Panc1 (cell line): Measurements from ENCODE around the gene HSPBP1. TPM values are rescaled to one million over a fixed set of nuclear protein-coding genes. Genes with fewer than 3 reads are reported as not detected.
A peak's percentile ranks its signal among the peaks of the same experiment; 100 is the strongest.

ENCODE experiments used
- ATAC-seq: fragments of 200-7000 bp; cut with Tn5 transposase; 2 replicates; pipeline ENCODE4 v1.9.1; 2020; ENCODE audit warnings: mild to moderate bottlenecking, moderate library complexity
- BruUV-seq: library from RNA; stranded (reverse); fragments of 400-500 nt; replicated peaks from 2 replicates; lab custom pipeline; 2021; lab: Mats Ljungman, UMichigan
- CTCF ChIA-PET: fragments of 300-600 bp; sonication (Branson Sonifier 250); formaldehyde crosslinking; loops from one replicate; lab custom pipeline; 2022; ENCODE audit warnings: antibody characterized with exemption; lab: Charles Lee
- POLR2A ChIA-PET: fragments of 300-600 bp; sonication (Branson Sonifier 250); formaldehyde crosslinking; loops from one replicate; lab custom pipeline; 2022; ENCODE audit warnings: antibody characterized with exemption; lab: Charles Lee
- DNase-seq: peaks from one replicate; pipeline ENCODE4 v3.0.0-alpha.2; 2010; ENCODE audit warnings: low read depth, low spot score
- H3K27ac ChIP-seq: 2 replicates; pipeline ENCODE4 v1.5.1; 2011; ENCODE audit warnings: mild to moderate bottlenecking, low read length, inconsistent platforms
- H3K27me3 ChIP-seq: fragments of 200-500 bp; sonication (Bioruptor generic); 2 replicates; pipeline ENCODE4 v1.6.0; 2014; ENCODE audit warnings: low read length, inconsistent platforms; ENCODE audit not compliant: control insufficient read depth, insufficient read depth
- H3K36me3 ChIP-seq: fragments of 200-500 bp; sonication (Bioruptor generic); 2 replicates; pipeline ENCODE4 v1.5.1; 2014; ENCODE audit warnings: inconsistent platforms, mild to moderate bottlenecking, low read length, moderate library complexity; ENCODE audit not compliant: control insufficient read depth, insufficient read depth
- H3K4me1 ChIP-seq: 2 replicates; pipeline ENCODE4 v1.5.1; 2011; ENCODE audit warnings: inconsistent platforms, mild to moderate bottlenecking, low read length, moderate library complexity; ENCODE audit not compliant: control insufficient read depth, insufficient read depth
- H3K4me3 ChIP-seq, 2 experiments: 2 replicates each; pipeline ENCODE4 v1.5.1; 2011 to 2012; ENCODE audit warnings: low read depth in 2 of 2, low read length in 2 of 2, mild to moderate bottlenecking in 2 of 2, inconsistent platforms in 1 of 2, moderate library complexity in 1 of 2
- H3K9me3 ChIP-seq: fragments of 200-500 bp; sonication (Bioruptor generic); 2 replicates; pipeline ENCODE4 v1.5.1; 2014; ENCODE audit warnings: low read depth, mild to moderate bottlenecking, inconsistent platforms, low read length, moderate library complexity; ENCODE audit not compliant: control insufficient read depth, insufficient read depth
- POLR2AphosphoS5 ChIP-seq: IDR thresholded peaks from 2 replicates; pipeline ENCODE4 v1.6.1; 2012; ENCODE audit warnings: mild to moderate bottlenecking, low read depth, low read length, moderate library complexity
- REST ChIP-seq, 2 experiments: IDR thresholded peaks; 2 replicates each; pipeline ENCODE4 v1.6.1; 2011 to 2012; ENCODE audit warnings: low read depth in 2 of 2, control low read depth in 1 of 2, low read length in 1 of 2, mild to moderate bottlenecking in 1 of 2, moderate library complexity in 1 of 2; ENCODE audit not compliant: insufficient read depth in 1 of 2
- SIN3A ChIP-seq: IDR thresholded peaks from 2 replicates; pipeline ENCODE4 v1.6.1; 2012; ENCODE audit warnings: low read depth, mild to moderate bottlenecking, low read length, moderate library complexity, borderline replicate concordance; ENCODE audit not compliant: insufficient read depth
- TCF7L2 ChIP-seq: IDR thresholded peaks from 2 replicates; pipeline ENCODE4 v1.6.1; 2011; ENCODE audit warnings: mild to moderate bottlenecking, low read depth, low read length, inconsistent platforms
- in situ Hi-C: cut with HindIII; loops from 2 replicates; pipeline ENCODE4 v1.10.0; 2016; ENCODE audit warnings: low sequenced_read_pairs, low pct_unique_long_range_greater_than_20kb
- intact Hi-C: fragments of 100-400 bp; cut with micrococcal nuclease; formaldehyde crosslinking; loops from one replicate; pipeline ENCODE4 v1.10.0; 2022; ENCODE audit not compliant: unreplicated experiment
- total RNA-seq: library from RNA; stranded (reverse); gene quantifications from one replicate; pipeline ENCODE4 v1.2.1, GENCODE V29; 2021; ENCODE audit not compliant: unreplicated experiment
- TF ChIP-seq, protein P1 (sequence below): fragments of 450-650 bp; IDR thresholded peaks from 2 replicates; pipeline ENCODE4 v1.5.1; 2017; ENCODE audit warnings: mild to moderate bottlenecking

HSPBP1 gene
- total RNA-seq, 1 experiment from 2014 or later = 84.2 TPM

DNA sequence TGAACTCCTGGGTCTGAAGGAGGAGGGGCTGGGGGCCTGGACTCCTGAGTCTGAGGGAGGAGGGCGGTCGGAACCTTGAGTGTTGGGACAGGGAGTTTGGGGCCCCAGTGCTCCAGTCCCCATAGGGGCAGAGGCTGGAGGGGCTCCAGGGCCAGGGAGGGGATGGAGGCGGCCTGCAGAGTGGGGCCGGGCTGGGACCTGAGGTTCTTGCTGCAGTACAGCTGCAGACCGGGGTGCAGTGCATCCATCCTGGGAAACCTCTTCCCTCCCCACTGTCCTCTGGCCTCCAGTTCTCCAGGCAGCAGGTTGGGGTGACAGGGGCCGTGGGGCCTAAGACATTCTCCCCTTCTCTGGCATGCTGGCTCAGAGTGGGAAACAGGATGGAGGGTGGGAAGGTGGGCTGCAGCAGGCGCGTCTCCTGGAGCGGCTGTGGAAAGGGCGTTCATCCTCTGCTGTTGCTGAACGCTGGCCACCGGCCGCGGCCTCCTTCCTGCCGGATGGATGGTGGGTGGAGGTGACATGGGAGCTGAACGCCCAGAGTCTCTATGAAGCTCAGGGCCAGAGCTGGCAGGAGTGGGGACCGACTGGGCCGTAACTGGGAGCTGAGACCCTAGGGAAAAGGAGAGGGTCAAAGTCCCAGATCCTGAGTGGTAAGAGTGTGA is 5.5 kb upstream of the HSPBP1 start:
- H3K36me3 ChIP-seq = no peaks in the 10 kb centered on the region
- no peak for TF ChIP-seq SIN3A
- no peak for TF ChIP-seq TCF7L2
- no peak for TF ChIP-seq POLR2AphosphoS5
- TF ChIP-seq, protein P1, sequence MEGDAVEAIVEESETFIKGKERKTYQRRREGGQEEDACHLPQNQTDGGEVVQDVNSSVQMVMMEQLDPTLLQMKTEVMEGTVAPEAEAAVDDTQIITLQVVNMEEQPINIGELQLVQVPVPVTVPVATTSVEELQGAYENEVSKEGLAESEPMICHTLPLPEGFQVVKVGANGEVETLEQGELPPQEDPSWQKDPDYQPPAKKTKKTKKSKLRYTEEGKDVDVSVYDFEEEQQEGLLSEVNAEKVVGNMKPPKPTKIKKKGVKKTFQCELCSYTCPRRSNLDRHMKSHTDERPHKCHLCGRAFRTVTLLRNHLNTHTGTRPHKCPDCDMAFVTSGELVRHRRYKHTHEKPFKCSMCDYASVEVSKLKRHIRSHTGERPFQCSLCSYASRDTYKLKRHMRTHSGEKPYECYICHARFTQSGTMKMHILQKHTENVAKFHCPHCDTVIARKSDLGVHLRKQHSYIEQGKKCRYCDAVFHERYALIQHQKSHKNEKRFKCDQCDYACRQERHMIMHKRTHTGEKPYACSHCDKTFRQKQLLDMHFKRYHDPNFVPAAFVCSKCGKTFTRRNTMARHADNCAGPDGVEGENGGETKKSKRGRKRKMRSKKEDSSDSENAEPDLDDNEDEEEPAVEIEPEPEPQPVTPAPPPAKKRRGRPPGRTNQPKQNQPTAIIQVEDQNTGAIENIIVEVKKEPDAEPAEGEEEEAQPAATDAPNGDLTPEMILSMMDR = no peak
- TF ChIP-seq REST (IDR thresholded peaks at IDR 0.05; ENCODE audit: insufficient read depth in 1 of 2, low read depth in 2 of 2, low read length in 1 of 2) = no peak
- CTCF ChIA-PET = no interaction called here
- POLR2A ChIA-PET = interaction anchor here (0.7 kb wide), 1 partner anchor 78 kb away, joined by 12 read pairs; no protein-coding TSS in a partner anchor
- in situ Hi-C loops = no loop called here
- no peaks in the 10 kb centered on the region for H3K9me3 ChIP-seq
- H3K4me1 ChIP-seq = peaks cover 19% of the 10 kb centered on the region
- intact Hi-C loops = no loop called here
- no peaks in the 10 kb centered on the region for H3K27me3 ChIP-seq
- DNase-seq (no peak), ATAC-seq (peak; percentile 43)
- H3K27ac ChIP-seq = no peak overlapping the region
- no TSS peak for BruUV-seq
- H3K4me3 ChIP-seq = peak overlapping the region in 1 of 2 experiments; percentile 26; a peak in 3 of 4 replicates

DNA sequence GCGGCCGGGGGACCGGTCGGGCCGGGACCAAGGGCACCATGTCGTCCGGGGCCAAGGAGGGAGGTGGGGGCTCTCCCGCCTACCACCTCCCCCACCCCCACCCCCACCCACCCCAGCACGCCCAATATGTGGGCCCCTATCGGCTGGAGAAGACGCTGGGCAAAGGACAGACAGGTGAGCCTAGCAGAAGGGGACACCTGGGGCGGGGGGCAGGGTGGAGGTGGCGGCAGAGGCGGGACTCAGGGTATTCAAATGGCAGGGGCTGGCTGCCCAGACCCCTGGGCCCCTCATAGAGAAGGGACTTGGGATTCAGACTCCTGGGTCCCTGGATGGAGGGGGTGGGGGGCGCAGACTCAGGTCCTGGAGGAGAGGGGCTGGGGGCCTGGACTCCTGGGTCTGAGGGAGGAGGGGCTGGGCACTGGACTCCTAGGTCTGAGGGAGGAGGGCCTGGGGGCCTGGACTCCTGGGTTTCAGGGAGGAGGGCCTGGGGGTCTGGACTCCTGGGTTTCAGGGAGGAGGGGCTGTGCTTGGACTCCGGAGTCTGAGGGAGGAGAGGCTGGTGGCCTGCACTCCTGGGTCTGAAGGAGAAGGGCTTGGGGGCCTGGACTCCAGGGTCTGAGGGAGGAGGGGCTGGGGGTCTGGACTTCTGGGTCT is 4.6 kb upstream of the HSPBP1 start:
- POLR2A ChIA-PET = no interaction called here
- Histone ChIP-seq H3K27ac (no peak overlapping the region), H3K4me3 (peak overlapping the region; percentile 14 to 16; a peak in 3 of 4 replicates), H3K9me3 (no peaks in the 10 kb centered on the region), H3K4me1 (peaks cover 19% of the 10 kb centered on the region), H3K27me3 (no peaks in the 10 kb centered on the region), H3K36me3 (no peaks in the 10 kb centered on the region)
- no peak for DNase-seq
- CTCF ChIA-PET = no interaction called here
- no TSS peak for BruUV-seq
- in situ Hi-C loops = no loop called here
- intact Hi-C loops = no loop called here
- TF ChIP-seq POLR2AphosphoS5 (no peak), TCF7L2 (no peak), SIN3A (no peak), REST (IDR thresholded peaks at IDR 0.05; ENCODE audit: insufficient read depth in 1 of 2, low read depth in 2 of 2, low read length in 1 of 2) (no peak)
- TF ChIP-seq, protein P1 = no peak
- ATAC-seq = no peak
